ENCODE measurements around the gene MYO3A.

DNA sequence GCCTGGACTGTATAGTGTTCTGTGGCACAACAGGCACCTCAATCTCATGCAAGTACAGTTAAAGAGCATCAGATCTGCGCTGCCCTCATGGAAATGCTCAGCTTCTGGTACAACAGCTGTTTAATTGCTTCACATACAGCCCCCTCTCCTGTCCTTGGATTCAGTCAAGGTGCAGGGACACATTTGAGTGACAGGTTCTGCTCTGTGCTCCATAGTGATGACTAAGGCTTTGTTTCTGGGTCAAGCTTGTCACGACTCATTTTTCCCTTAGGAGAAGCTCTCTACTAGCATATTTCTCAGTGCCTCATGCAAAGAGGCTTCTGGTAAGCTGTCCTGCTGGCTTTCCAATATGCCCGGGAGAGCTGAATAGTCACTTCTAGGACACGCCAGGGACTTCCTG is 26.8 kb upstream of the MYO3A start:
- TF ChIP-seq, protein P1, sequence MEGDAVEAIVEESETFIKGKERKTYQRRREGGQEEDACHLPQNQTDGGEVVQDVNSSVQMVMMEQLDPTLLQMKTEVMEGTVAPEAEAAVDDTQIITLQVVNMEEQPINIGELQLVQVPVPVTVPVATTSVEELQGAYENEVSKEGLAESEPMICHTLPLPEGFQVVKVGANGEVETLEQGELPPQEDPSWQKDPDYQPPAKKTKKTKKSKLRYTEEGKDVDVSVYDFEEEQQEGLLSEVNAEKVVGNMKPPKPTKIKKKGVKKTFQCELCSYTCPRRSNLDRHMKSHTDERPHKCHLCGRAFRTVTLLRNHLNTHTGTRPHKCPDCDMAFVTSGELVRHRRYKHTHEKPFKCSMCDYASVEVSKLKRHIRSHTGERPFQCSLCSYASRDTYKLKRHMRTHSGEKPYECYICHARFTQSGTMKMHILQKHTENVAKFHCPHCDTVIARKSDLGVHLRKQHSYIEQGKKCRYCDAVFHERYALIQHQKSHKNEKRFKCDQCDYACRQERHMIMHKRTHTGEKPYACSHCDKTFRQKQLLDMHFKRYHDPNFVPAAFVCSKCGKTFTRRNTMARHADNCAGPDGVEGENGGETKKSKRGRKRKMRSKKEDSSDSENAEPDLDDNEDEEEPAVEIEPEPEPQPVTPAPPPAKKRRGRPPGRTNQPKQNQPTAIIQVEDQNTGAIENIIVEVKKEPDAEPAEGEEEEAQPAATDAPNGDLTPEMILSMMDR (IDR thresholded peaks at IDR 0.05; ENCODE audit: low read length): no peak
- no peak for TF ChIP-seq EZH2 (optimal IDR thresholded peaks at IDR 0.05; ENCODE audit: low read depth, low read length)

Measured in MM.1S (cell line).